AG04450 (cell line): ENCODE data around the gene CEACAM7. TPM values are rescaled to one million over a fixed set of nuclear protein-coding genes. Genes with fewer than 3 reads are reported as not detected.

ENCODE experiments used
- CTCF ChIA-PET: fragments of 300-600, 350-600 bp; formaldehyde crosslinking; extraction: SDS; loops from one replicate; lab custom pipeline; 2022; ENCODE audit warnings: antibody characterized with exemption, inconsistent platforms; lab: Charles Lee
- POLR2A ChIA-PET: fragments of 350-600 bp; formaldehyde crosslinking; extraction: SDS; loops from one replicate; lab custom pipeline; 2021; ENCODE audit warnings: antibody characterized with exemption, inconsistent platforms; lab: Yijun Ruan, JAX
- DNase-seq: peaks from one replicate; pipeline ENCODE4 v3.0.0-alpha.2; 2011; ENCODE audit warnings: low read depth, low spot score
- H3K27ac ChIP-seq: one replicate; pipeline ENCODE4 v1.5.1; 2012; ENCODE audit warnings: low read depth, low read length, control low read depth
- H3K27me3 ChIP-seq: one replicate; pipeline ENCODE4 v1.6.0; 2012; ENCODE audit warnings: low read length; ENCODE audit not compliant: control insufficient read depth, insufficient read depth
- H3K4me3 ChIP-seq: 2 replicates; pipeline ENCODE4 v1.5.1; 2011; ENCODE audit warnings: mild to moderate bottlenecking, low read depth, low read length, control low read depth
- H3K9me3 ChIP-seq: 2 replicates; pipeline ENCODE4 v1.5.1; 2012; ENCODE audit warnings: low read length; ENCODE audit not compliant: control insufficient read depth, insufficient read depth
- CTCF ChIP-seq: IDR thresholded peaks from 2 replicates; pipeline ENCODE4 v1.5.1; 2011; ENCODE audit warnings: low read depth, low read length, control low read depth, inconsistent platforms
- polyA plus RNA-seq: library from polyadenylated mRNA; depleted of rRNA; stranded (reverse); fragments of >200 nt; gene quantifications from 2 replicates; pipeline ENCODE4 v1.2.3, GENCODE V29; 2011

Gene CEACAM7
- polyA plus RNA-seq, 1 experiment = not detected

- no peaks in the 10 kb centered on the region for H3K27me3 ChIP-seq
- H3K9me3 ChIP-seq = no peaks in the 10 kb centered on the region
- ChIA-PET CTCF (interaction anchor here (0.9 to 1.0 kb wide), 2 partner anchors 14 to 18 kb away, joined by 3 to 4 read pairs; no protein-coding TSS in a partner anchor), POLR2A (no interaction called here)
- DNase-seq = no peak
- no peak for TF ChIP-seq CTCF
- H3K27ac ChIP-seq = no peak overlapping the region
- H3K4me3 ChIP-seq = no peak overlapping the region
Observed at GRCh38 chr19:41627966-41628675, 59.9 kb downstream of the CEACAM7 start.

- no peak for TF ChIP-seq CTCF
- no peak within 1 kb of the TSS for H3K4me3 ChIP-seq
- H3K27me3 ChIP-seq = no peaks in the 10 kb centered on the region
- ChIA-PET POLR2A (no interaction called here), CTCF (interaction anchor here (0.9 kb wide), 1 partner anchor 15 kb away, joined by 4 read pairs; no protein-coding TSS in a partner anchor)
- DNase-seq = no peak
- no peak within 1 kb of the TSS for H3K27ac ChIP-seq
- H3K9me3 ChIP-seq = no peaks in the 10 kb centered on the region
Observed at GRCh38 chr19:41626877-41627276, 61.2 kb downstream of the CEACAM7 start, which contains the start of gene CEACAM4. Gene CEACAM4, minus strand, starts transcription at chr19:41627074. Its CDS starts 111 bp downstream, at chr19:41626963.

GRCh38 chr19:41626278-41626677 is 61.8 kb downstream of the CEACAM7 start:
- no peaks in the 10 kb centered on the region for H3K9me3 ChIP-seq
- no peak for DNase-seq
- ChIA-PET CTCF (no interaction called here), POLR2A (no interaction called here)
- no peaks in the 10 kb centered on the region for H3K27me3 ChIP-seq
- no peak for TF ChIP-seq CTCF
- no peak overlapping the region for H3K27ac ChIP-seq
- no peak overlapping the region for H3K4me3 ChIP-seq

GRCh38 chr19:41624937-41625336 is 63.1 kb downstream of the CEACAM7 start:
- TF ChIP-seq CTCF = no peak
- ChIA-PET POLR2A (no interaction called here), CTCF (interaction anchor here (0.6 to 1.2 kb wide), 2 partner anchors 17 to 54 kb away, joined by 3 read pairs; no protein-coding TSS in a partner anchor)
- Histone ChIP-seq H3K9me3 (no peaks in the 10 kb centered on the region), H3K4me3 (no peak overlapping the region), H3K27me3 (no peaks in the 10 kb centered on the region), H3K27ac (no peak overlapping the region)
- no peak for DNase-seq

- CTCF ChIA-PET = interaction anchor here (0.6 to 1.2 kb wide), 2 partner anchors 18 to 54 kb away, joined by 3 read pairs; no protein-coding TSS in a partner anchor
- POLR2A ChIA-PET = no interaction called here
Observed at GRCh38 chr19:41624515-41624914, 63.6 kb downstream of the CEACAM7 start.

More at GRCh38 chr19:41624515-41624914, 63.6 kb downstream of the CEACAM7 start:
- Histone ChIP-seq H3K27me3 (no peaks in the 10 kb centered on the region), H3K27ac (no peak overlapping the region), H3K4me3 (no peak overlapping the region), H3K9me3 (no peaks in the 10 kb centered on the region)
- DNase-seq = no peak
- TF ChIP-seq CTCF = no peak
